Omental fat pad (tissue), 4 donors: ENCODE results near the gene RBFA. TPM values are rescaled to one million over a fixed set of nuclear protein-coding genes. Genes with fewer than 3 reads are reported as not detected.

ENCODE experiments used
- ATAC-seq: fragments of 150-250 bp; one replicate; pipeline ENCODE4 v1.9.1; 2016; ENCODE audit warnings: mild to moderate bottlenecking, moderate library complexity; ENCODE audit not compliant: low FRiP score
- DNase-seq: peaks from one replicate; pipeline ENCODE4 v3.0.0-alpha.2; 2019; ENCODE audit warnings: low spot score
- total RNA-seq, 4 donors: library from RNA; depleted of rRNA; stranded (reverse); fragments of >200 nt; gene quantifications; one replicate each; pipeline ENCODE4 v1.1.0, GENCODE V29; 2016
- TF ChIP-seq, protein P1 (sequence below), 3 donors: fragments of 450-650 bp; IDR thresholded peaks; one replicate each; pipeline ENCODE4 v1.5.1; 2016 to 2017; ENCODE audit warnings: antibody characterized with exemption in 3 of 3, mild to moderate bottlenecking in 3 of 3, moderate library complexity in 2 of 3

RBFA gene
- total RNA-seq, 4 donors from 2014 or later: 26.3 to 45.3 (median 32.8) TPM

GRCh38 chr18:80050797-80051196 lies 16.6 kb downstream of the RBFA start:
- TF ChIP-seq, protein P1, sequence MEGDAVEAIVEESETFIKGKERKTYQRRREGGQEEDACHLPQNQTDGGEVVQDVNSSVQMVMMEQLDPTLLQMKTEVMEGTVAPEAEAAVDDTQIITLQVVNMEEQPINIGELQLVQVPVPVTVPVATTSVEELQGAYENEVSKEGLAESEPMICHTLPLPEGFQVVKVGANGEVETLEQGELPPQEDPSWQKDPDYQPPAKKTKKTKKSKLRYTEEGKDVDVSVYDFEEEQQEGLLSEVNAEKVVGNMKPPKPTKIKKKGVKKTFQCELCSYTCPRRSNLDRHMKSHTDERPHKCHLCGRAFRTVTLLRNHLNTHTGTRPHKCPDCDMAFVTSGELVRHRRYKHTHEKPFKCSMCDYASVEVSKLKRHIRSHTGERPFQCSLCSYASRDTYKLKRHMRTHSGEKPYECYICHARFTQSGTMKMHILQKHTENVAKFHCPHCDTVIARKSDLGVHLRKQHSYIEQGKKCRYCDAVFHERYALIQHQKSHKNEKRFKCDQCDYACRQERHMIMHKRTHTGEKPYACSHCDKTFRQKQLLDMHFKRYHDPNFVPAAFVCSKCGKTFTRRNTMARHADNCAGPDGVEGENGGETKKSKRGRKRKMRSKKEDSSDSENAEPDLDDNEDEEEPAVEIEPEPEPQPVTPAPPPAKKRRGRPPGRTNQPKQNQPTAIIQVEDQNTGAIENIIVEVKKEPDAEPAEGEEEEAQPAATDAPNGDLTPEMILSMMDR (IDR thresholded peaks at IDR 0.05): no peak
- no peak for ATAC-seq
- DNase-seq: no peak

GRCh38 chr18:80056095-80056494 lies 21.9 kb downstream of the RBFA start:
- DNase-seq: no peak
- TF ChIP-seq, protein P1 (IDR thresholded peaks at IDR 0.05): no peak
- ATAC-seq: no peak

- TF ChIP-seq, protein P1 (IDR thresholded peaks at IDR 0.05): no peak
- DNase-seq (no peak), ATAC-seq (no peak)
These were observed 25.7 kb downstream of the RBFA start for GRCh38 chr18:80059945-80060344.

DNA sequence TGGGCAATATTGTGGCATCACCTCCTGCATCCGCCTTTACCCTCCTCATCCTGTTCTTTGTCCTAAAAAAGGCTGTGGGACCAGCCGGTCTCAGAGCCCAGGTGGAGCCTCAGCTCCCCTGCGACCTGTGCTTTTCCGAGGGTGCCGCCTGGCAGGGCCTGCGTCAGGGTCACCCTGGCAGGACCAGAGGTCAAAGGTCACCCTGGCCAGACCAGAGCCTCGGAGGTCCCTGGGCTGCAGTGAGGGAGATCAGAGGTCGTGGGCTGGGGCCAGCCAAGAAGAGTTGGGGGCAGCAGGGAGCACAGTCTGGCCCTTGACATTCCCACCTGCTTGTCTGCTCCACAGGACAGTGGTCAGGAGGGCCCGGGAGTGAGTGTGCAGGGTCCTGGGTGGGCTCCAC lies 31.5 kb downstream of the RBFA start:
- ATAC-seq (no peak), DNase-seq (no peak)
- TF ChIP-seq, protein P1 (IDR thresholded peaks at IDR 0.05): no peak

- TF ChIP-seq, protein P1 (IDR thresholded peaks at IDR 0.05): no peak
- ATAC-seq: no peak
- DNase-seq: no peak
These were observed 33.1 kb downstream of the RBFA start for GRCh38 chr18:80067321-80067720.

DNA sequence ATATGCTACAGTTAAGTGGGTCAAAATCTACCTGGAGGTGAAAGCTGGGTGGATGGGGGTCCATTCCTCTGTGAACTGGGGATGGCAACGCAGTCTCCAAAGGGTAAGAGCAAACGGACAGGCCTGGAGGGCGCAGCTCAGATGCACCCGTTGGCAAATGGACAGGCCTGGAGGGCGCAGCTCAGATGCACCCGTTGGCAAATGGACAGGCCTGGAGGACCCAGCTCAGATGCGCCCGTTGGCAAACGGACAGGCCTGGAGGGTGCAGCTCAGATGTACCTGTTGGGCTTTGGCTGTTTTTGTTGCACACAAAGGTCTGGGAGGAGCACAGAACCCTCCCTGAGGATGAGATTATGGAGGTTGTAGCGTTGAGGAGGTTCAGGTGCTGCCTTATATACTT lies 33.7 kb downstream of the RBFA start:
- TF ChIP-seq, protein P1 (IDR thresholded peaks at IDR 0.05): no peak
- DNase-seq (no peak), ATAC-seq (no peak)

DNA sequence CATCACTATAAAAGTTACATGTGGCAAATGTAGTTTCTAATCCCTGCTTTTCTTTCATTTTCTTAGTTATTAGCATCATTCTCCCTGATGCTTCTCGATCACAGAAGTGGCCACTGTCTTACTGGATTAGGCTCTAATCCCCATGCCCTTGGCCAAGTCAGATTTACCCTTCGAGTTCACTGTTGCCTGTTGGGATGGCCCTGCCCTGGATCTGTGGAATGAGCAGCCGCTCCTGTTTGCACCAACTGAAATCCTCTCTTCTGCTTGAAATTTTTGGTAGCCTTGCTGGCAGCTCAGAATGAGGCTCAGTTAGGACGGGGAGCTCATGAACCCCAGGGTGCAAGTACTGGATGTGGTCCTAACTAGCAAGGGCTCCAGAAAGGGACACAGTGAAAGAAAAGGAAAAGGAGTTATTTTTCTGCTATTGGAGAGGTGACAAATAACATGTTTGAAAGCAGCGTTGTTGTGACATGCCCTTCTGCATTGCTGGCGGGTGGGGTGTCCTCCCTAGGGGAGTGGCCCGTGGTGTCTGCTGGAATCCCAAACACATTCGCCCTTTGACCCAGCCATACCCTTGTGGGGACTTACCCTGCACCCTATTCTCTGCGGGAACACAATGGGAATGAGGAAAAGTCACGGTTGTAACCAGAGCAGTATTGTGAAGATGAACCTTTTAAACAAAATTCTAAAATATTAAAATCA lies 34.5 kb downstream of the RBFA start:
- no peak for ATAC-seq
- TF ChIP-seq, protein P1 (IDR thresholded peaks at IDR 0.05): no peak
- no peak for DNase-seq
